Measurements from ENCODE around the gene ERCC1. TPM values are rescaled to one million over a fixed set of nuclear protein-coding genes. Genes with fewer than 3 reads are reported as not detected.
A peak's percentile ranks its signal among the peaks of the same experiment; 100 is the strongest.

The ERCC1 gene
- polyA plus RNA-seq, 1 experiment = 121 TPM

- H3K4me3 ChIP-seq (ENCODE audit: low read depth, low read length) = peak overlapping the region; percentile 77
- no peak for DNase-seq (ENCODE audit: low read depth)
- POLR2A ChIA-PET = interaction anchor here (1.4 kb wide), 1 partner anchor 10 kb away, joined by 7 read pairs; no protein-coding TSS in a partner anchor
- CTCF ChIA-PET = interaction anchor here (1.0 to 4.7 kb wide), 8 partner anchors 10 to 66 kb away, joined by 3 to 64 read pairs (median 11); no protein-coding TSS in a partner anchor
- H3K36me3 ChIP-seq (ENCODE audit: control insufficient read depth, insufficient read depth, low read length) = no peaks in the 10 kb centered on the region
- H3K27me3 ChIP-seq (ENCODE audit: control insufficient read depth, insufficient read depth, low read length) = no peaks in the 10 kb centered on the region
- TF ChIP-seq, protein P1, sequence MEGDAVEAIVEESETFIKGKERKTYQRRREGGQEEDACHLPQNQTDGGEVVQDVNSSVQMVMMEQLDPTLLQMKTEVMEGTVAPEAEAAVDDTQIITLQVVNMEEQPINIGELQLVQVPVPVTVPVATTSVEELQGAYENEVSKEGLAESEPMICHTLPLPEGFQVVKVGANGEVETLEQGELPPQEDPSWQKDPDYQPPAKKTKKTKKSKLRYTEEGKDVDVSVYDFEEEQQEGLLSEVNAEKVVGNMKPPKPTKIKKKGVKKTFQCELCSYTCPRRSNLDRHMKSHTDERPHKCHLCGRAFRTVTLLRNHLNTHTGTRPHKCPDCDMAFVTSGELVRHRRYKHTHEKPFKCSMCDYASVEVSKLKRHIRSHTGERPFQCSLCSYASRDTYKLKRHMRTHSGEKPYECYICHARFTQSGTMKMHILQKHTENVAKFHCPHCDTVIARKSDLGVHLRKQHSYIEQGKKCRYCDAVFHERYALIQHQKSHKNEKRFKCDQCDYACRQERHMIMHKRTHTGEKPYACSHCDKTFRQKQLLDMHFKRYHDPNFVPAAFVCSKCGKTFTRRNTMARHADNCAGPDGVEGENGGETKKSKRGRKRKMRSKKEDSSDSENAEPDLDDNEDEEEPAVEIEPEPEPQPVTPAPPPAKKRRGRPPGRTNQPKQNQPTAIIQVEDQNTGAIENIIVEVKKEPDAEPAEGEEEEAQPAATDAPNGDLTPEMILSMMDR (IDR thresholded peaks at IDR 0.05; ENCODE audit: insufficient read depth, low read depth, low read length) = no peak
Observed at GRCh38 chr19:45468803-45469131, 45.0 kb upstream of the ERCC1 start.

DNA sequence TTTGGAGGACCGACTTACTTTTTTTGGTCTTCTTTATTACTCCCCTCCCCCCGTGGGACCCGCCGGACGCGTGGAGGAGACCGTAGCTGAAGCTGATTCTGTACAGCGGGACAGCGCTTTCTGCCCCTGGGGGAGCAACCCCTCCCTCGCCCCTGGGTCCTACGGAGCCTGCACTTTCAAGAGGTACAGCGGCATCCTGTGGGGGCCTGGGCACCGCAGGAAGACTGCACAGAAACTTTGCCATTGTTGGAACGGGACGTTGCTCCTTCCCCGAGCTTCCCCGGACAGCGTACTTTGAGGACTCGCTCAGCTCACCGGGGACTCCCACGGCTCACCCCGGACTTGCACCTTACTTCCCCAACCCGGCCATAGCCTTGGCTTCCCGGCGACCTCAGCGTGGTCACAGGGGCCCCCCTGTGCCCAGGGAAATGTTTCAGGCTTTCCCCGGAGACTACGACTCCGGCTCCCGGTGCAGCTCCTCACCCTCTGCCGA lies 44.5 kb upstream of the ERCC1 start:
- Histone ChIP-seq H3K36me3 (ENCODE audit: control insufficient read depth, insufficient read depth, low read length) (no peaks in the 10 kb centered on the region), H3K27me3 (ENCODE audit: control insufficient read depth, insufficient read depth, low read length) (no peaks in the 10 kb centered on the region), H3K4me3 (ENCODE audit: low read depth, low read length) (peak overlapping the region; percentile 77)
- CTCF ChIA-PET = interaction anchor here (0.6 to 4.7 kb wide), 6 partner anchors 10 to 66 kb away, joined by 3 to 64 read pairs (median 20); no protein-coding TSS in a partner anchor
- TF ChIP-seq, protein P1 (IDR thresholded peaks at IDR 0.05; ENCODE audit: insufficient read depth, low read depth, low read length) = no peak
- DNase-seq (ENCODE audit: low read depth) = no peak
- POLR2A ChIA-PET = interaction anchor here (1.0 to 1.5 kb wide), 2 partner anchors 13 to 14 kb away, joined by 5 to 11 read pairs; no protein-coding TSS in a partner anchor

DNA sequence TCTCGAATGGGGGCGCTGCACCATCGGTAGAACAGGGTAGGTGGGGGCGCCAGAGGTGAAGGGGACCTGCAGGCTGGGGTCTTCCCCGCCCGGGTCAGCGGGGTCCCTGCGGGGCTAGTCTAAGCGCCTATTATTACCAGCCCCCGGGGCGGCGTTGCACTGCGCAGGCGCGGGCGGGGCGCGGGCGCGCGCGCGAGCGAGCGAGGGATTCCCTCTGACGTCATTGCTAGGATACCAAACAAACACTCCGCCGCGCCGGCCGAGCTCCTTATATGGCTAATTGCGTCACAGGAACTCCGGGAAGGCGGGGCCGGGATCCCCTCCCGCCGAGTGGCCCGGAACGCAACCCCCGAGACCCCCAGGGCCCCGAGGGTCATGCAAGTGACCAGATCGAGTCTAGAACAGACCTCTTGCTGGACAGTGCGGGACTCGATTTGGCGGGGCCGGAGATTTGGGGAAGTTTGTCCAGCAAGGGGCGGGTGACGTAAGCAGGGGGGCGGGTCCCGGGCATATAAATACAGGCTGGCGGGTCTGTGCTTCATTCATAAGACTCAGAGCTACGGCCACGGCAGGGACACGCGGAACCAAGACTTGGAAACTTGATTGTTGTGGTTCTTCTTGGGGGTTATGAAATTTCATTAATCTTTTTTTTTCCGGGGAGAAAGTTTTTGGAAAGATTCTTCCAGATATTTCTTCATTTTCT lies 43.9 kb upstream of the ERCC1 start, which contains the start of gene FOSB:
Gene FOSB, plus strand, starts transcription at position 541 of the 703 bp plus-strand sequence. CDS start 591 bp downstream, outside the sequence.
- Histone ChIP-seq H3K36me3 (ENCODE audit: control insufficient read depth, insufficient read depth, low read length) (no peaks in the 10 kb centered on the region), H3K27me3 (ENCODE audit: control insufficient read depth, insufficient read depth, low read length) (no peaks in the 10 kb centered on the region), H3K4me3 (ENCODE audit: low read depth, low read length) (peak within 1 kb of the TSS; percentile 77)
- ChIA-PET CTCF (interaction anchor here (0.6 to 4.7 kb wide), 5 partner anchors 11 to 43 kb away, joined by 3 to 64 read pairs (median 22); no protein-coding TSS in a partner anchor), POLR2A (interaction anchor here (1.0 to 1.5 kb wide), 2 partner anchors 12 to 13 kb away, joined by 5 to 11 read pairs; no protein-coding TSS in a partner anchor)
- TF ChIP-seq, protein P1 (IDR thresholded peaks at IDR 0.05; ENCODE audit: insufficient read depth, low read depth, low read length) = no peak
- DNase-seq (ENCODE audit: low read depth) = no peak

GRCh38 chr19:45467115-45467455 lies 43.4 kb upstream of the ERCC1 start:
- ChIA-PET CTCF (interaction anchor here (0.6 to 4.7 kb wide), 5 partner anchors 11 to 226 kb away, joined by 3 to 64 read pairs (median 22); partner anchors contain the start of gene QPCTL), POLR2A (interaction anchor here (0.6 to 1.5 kb wide), 3 partner anchors 11 to 125 kb away, joined by 3 to 11 read pairs (median 5); no protein-coding TSS in a partner anchor)
- TF ChIP-seq, protein P1 (IDR thresholded peaks at IDR 0.05; ENCODE audit: insufficient read depth, low read depth, low read length) = no peak
- H3K27me3 ChIP-seq (ENCODE audit: control insufficient read depth, insufficient read depth, low read length) = no peaks in the 10 kb centered on the region
- DNase-seq (ENCODE audit: low read depth) = no peak
- no peaks in the 10 kb centered on the region for H3K36me3 ChIP-seq (ENCODE audit: control insufficient read depth, insufficient read depth, low read length)
- peak overlapping the region; percentile 77 for H3K4me3 ChIP-seq (ENCODE audit: low read depth, low read length)

DNA sequence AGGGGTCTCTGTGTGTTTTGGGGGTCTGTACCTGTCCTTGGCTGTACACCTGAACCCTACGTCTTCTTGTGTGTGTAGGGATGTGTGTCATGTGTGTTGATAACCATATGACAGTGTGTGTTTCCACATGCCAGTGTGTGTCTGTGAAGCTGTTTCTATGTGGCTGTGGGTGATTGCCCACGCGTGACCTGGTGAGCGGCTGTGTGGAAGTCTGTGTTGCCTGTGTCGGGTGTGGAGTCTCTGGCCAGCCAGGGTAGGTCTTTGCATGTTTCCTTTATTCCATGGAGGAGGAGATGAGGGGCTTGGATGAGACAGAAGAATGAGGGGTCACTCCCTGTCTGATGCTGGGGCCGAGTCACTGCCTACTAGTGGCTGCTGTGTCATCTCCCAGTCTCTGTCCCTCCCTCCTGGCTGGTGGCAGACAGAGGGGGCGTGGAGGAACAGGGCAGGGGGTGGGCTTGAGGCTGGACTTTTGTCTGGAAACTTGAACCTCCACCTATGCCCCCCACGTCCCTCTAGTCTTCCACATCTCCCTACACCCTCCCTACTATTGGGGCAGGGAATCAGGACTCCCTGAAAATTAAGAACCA lies 41.2 kb upstream of the ERCC1 start:
- H3K27me3 ChIP-seq (ENCODE audit: control insufficient read depth, insufficient read depth, low read length) = no peaks in the 10 kb centered on the region
- no peak overlapping the region for H3K4me3 ChIP-seq (ENCODE audit: low read depth, low read length)
- TF ChIP-seq, protein P1 (IDR thresholded peaks at IDR 0.05; ENCODE audit: insufficient read depth, low read depth, low read length) = no peak
- no peaks in the 10 kb centered on the region for H3K36me3 ChIP-seq (ENCODE audit: control insufficient read depth, insufficient read depth, low read length)
- POLR2A ChIA-PET = no interaction called here
- no peak for DNase-seq (ENCODE audit: low read depth)
- CTCF ChIA-PET = interaction anchor here (0.9 to 1.0 kb wide), 2 partner anchors 9 to 14 kb away, joined by 4 read pairs; no protein-coding TSS in a partner anchor
